ENCODE data around the gene ATP2B1.

ATP2B1 gene

DNA sequence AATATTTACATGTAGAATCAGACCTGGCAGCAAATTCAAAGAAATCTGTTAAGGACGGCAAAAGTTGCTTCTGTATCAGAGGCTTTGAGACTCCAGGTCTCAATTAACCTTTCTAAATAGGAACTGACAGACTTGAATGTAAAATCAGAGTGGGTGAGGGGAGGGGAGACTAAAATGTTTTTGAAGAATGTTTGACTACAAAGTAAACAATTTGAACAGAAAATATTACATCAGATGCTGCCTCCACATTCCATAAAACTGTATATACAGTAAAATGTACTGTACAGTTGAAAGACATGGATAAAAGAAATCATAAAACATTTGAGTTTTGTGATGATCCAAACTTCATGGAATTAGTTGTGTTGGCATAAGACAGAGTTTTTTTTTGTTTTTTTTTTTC lies 133.3 kb downstream of the ATP2B1 start:
- no peak for FAIRE-seq

DNA sequence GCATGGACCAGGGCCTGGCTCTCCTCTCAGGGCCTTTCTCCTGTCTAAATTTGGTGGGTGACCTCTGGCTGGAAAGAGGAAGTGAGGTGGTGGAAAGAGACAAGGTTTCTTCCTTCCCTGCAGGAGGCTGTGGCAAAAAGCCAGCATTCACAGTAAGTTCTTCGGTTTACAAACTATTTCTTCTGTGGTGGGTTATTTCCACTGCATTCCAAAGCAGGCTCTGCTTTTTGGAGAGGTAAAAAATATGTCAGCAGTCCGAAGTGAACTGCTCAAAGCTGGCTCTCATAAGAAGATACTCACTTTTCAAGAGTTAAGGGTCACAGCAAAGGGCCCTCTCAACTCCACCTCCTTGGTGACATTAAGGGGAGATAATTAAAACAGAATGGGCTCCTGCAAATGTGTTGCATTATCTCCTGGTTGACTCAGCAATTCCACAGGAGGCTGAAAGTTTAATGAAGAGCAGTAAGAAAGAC lies 133.9 kb downstream of the ATP2B1 start:
- FAIRE-seq = no peak

DNA sequence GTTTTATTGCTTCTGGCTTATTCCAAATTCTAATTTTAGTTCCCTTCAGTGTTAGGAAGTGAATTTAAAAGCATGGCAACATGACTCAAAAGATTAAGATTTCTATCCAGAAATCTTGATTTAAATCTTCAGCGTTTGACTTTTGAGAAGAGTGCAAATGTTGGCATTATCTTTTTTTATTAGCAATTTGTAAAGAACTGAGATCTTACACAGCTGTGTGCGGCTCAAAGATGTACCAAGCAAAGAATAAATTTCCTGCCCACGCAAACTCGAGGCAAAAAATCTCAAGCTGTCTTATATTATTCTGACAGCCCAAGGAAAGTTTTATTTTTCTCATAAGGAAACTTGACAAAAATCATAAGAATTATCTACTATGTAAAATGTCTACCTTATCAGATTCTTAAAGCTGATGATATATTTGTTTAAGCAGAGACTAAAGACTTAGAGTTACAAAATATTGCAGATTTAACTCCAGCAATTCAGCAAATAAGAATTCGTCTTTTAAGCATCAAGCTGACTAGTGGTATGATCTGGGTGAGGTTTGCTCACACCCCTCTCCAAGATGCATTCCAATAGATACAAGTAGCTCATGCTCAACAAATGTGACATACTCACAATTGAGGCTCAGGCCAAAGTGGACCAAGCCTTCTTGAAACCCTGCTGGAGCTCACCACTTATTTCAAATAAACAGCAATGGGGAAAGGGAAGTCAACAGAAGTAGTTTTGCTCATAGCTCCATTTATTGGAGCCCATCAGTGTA lies 135.4 kb downstream of the ATP2B1 start:
- FAIRE-seq = no peak

- FAIRE-seq = no peak
Observed at GRCh38 chr12:89571491-89572195, 137.0 kb downstream of the ATP2B1 start.

DNA sequence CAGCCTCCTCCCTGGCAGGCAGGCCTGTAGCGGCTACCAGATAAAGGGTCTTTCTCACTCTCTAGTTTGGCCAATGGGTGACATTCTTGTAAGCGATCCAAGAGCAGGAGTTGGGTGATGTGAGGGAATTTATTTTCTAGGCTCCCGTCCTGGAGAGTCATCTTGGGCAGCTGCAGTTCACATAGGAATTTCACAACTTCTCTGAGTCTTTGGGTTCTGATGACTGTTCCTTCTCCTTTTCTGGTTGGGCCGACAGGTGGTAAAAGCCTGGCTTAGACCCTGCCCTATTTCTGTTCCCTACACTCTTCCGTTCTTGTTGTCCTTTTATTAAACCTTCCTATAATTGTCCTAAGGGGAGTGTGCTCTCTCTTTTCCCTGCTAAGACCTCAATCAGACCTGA lies 140.2 kb downstream of the ATP2B1 start:
- FAIRE-seq = no peak

DNA sequence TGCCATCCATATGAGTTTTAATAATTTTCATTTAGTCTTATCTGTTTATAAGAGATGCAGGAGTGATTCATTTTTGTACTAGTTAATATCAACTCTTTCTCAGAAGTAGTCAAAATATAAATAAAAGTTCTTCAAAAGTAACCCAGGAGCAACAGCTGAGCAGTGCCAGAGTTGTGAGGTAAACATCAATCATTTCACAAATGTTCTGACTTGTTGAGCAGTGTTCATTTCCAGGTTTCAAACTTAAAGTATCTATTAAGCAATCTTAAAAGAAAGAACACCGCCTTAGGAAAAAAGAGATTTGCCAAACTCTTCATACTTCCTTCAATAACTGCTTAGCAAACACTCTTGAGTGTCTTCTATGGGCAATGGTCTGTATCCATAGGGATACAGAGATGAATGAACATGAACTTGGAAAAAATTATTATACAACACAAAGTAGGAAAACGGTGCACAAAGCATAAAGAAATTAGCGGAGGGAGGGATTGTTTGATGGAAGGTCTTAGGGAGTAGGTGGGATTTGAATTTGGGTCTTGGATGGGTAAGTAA lies 140.9 kb downstream of the ATP2B1 start:
- FAIRE-seq = no peak

DNA sequence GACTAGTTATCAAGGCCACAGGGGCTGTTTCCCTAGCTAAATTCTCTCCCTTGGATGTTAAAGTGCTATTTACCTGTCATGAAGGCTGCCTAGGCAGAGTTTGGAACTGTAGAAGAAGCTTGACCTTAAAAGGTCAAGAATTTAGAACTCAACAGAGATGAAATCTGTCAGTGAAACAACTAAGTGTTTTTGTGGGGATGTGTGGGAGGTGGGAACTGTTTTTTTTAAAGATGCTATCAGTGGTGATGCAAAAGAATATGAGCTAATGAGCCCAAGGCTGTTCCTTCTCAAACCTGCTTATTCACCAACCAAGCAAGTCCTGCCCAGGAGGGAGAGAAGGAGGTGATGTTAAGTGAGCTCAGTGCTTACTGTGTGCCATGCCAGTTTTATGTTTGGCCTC lies 142.0 kb downstream of the ATP2B1 start:
- FAIRE-seq = no peak

GRCh38 chr12:89565002-89565401 lies 143.6 kb downstream of the ATP2B1 start:
- FAIRE-seq = no peak

DNA sequence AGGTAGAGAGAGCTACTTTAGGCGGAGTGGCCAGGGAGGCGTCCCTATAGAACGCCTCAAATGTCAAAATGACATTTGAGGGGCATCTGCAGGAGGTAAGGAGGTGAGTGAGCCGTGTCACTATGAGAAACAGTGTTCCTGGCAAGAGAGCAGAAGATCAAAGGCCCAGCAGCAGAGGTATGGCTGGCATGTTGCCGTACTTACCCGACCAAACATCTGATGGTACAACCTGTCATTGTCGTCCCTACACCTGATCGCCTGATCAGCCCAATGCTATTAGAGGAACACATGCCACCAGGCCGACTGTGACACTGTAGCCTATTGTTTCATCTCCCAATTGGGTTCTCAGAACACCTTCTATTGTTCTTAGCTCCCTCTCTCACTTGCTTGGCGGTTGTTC lies 148.9 kb downstream of the ATP2B1 start:
- no peak for FAIRE-seq

- no peak for FAIRE-seq
Observed at GRCh38 chr12:89556976-89557375, 151.7 kb downstream of the ATP2B1 start.

DNA sequence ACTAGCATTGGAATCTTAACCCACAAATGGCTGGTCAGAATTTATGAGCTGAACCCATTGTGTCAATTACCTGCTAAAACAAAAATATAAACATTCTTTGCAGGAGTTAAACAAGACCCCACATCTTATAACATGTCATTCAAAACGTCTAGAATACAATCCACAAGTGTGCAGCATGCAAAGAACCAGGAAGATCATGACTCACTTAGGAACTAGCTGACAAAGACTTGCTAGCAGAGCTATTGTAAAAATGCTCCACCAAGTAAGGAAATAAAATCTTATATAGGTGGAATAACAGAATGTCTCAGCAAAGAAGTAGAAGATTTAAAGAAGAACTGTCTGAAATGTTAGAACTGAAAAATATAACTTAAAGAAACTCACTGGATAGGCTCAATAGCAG lies 156.3 kb downstream of the ATP2B1 start:
- FAIRE-seq = no peak

DNA sequence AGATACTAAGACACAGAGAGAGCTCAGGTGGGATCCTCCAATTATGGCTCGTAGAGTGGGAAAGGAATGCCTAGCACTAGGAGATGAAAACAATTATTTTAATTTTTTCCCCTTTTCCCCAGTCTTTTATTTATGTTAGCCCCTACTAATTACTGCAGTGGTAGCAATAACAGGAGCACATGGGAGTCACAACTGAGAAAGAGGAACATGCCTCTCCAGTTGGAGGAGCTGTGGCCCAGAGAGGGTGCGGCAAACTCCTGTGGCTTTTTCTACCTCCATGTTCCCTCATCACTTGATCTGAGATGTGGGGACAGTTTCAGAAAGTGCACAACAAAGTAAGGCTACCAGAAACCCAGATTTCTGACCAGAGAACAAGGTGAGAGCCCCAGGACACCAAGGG lies 156.9 kb downstream of the ATP2B1 start:
- FAIRE-seq = no peak

- FAIRE-seq = no peak
Observed at GRCh38 chr12:89547101-89547500, 161.5 kb downstream of the ATP2B1 start.

- no peak for FAIRE-seq
Observed at GRCh38 chr12:89546151-89546550, 162.5 kb downstream of the ATP2B1 start.

DNA sequence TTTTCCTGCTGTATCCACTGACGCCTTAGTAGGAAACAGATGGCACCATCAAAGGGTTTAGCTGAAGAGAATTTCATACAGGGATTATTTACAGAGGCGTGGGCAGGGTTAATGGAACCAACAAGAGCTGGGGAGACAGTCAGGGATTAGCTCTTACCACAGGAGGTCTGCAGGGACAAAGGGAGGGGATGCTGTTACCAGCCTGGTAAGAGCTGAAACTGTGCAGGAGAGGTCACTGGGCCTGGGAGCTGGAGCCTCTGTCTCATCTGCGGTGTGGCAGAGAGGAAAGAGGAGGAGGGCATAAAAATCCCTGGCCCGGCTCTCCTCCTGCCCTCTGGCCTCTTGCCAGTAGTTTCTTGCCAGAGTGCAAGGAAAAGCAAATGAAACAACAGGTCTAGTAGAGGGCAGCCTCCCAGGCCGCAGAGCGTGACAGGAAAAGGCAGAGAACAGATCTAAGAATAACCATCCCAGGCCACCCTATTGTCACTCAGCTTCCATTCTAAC lies 163.9 kb downstream of the ATP2B1 start:
- no peak for FAIRE-seq

- no peak for FAIRE-seq
Observed at GRCh38 chr12:89544022-89544421, 164.6 kb downstream of the ATP2B1 start.

- peak; percentile 12 for FAIRE-seq
Observed at GRCh38 chr12:89542912-89543592, 165.6 kb downstream of the ATP2B1 start.

GRCh38 chr12:89542236-89542635 lies 166.4 kb downstream of the ATP2B1 start:
- FAIRE-seq = no peak

- FAIRE-seq = no peak
Observed at GRCh38 chr12:89540586-89540985, 168.1 kb downstream of the ATP2B1 start.

DNA sequence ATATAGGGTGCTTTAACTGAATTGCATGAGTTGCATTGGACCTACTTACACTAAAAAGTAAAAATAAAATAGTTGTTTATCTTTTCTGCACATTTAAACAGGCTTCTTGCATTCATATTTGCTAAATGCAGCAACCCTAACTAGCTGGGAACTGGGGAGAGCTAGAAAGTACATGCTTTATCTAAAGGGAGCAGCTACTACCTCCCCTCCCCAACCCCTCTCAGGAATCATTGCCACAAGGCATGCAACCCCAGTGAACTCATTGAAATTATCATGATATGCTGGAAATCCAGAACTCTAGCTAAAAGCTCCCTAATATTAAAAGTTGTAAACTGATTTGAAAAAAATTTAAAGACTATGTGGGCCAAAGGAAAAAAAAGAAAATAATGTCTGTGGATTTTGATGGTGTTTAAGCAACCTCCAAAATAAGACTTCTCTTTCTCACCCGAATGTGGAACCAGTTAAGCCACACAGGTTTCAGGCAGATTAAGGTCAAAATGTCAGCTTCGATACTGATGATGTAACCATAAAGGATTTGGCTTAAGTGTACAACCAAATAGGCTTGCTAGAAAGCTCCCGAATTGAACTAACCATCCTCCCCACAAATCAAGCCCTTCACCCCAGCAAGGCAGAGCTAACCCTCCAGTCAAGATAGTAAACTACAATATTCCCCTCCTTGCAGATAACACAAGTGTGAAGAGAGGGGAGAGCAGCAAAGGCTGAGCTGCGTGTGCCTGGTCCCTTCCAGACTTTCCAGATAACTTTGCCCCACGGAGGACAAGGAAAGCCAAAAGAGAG lies 169.0 kb downstream of the ATP2B1 start:
- FAIRE-seq = no peak

GRCh38 chr12:89538897-89539296 lies 169.7 kb downstream of the ATP2B1 start:
- no peak for FAIRE-seq
